Esophagus squamous epithelium (tissue), 5 donors: ENCODE data around the gene UBE3B. TPM values are rescaled to one million over a fixed set of nuclear protein-coding genes. Genes with fewer than 3 reads are reported as not detected.

Experiments used
- DNase-seq: peaks from one replicate; lab custom pipeline; 2025; lab: John Stamatoyannopoulos, UW
- H3K27ac ChIP-seq, 4 donors: fragments of 200-600 bp; sonication (generic); one replicate each; pipeline ENCODE4 v1.5.1; 2016 to 2019; ENCODE audit warnings: mild to moderate bottlenecking in 1 of 4
- H3K27me3 ChIP-seq, 4 donors: fragments of 200-600 bp; sonication (generic); 1 replicate in 3 of 4; 2 replicates in 1 of 4; pipeline versions ENCODE4 v1.5.1 to v1.6.0; 2017 to 2021; ENCODE audit warnings: antibody characterized with exemption in 1 of 4
- H3K36me3 ChIP-seq, 3 donors: fragments of 200-600 bp; sonication (generic); one replicate each; pipeline ENCODE4 v1.5.1; 2016 to 2019
- H3K4me1 ChIP-seq, 3 donors: fragments of 200-600 bp; sonication (generic); one replicate each; pipeline ENCODE4 v1.5.1; 2017 to 2019
- H3K4me3 ChIP-seq, 4 donors: fragments of 200-600 bp; sonication (generic); 1 replicate in 3 of 4; 2 replicates in 1 of 4; pipeline ENCODE4 v1.5.1; 2016 to 2019; ENCODE audit warnings: mild to moderate bottlenecking in 2 of 4, moderate library complexity in 1 of 4
- H3K9me3 ChIP-seq, 3 donors: fragments of 200-600 bp; sonication (generic); one replicate each; pipeline ENCODE4 v1.5.1; 2016 to 2019
- POLR2A ChIP-seq, 4 donors: fragments of 450-650 bp; IDR thresholded peaks; one replicate each; pipeline ENCODE4 v1.6.1; 2017; ENCODE audit warnings: antibody characterized with exemption in 4 of 4, mild to moderate bottlenecking in 4 of 4, moderate library complexity in 3 of 4
- WGBS, 2 donors: methylation state at CpG; one replicate each; pipeline ENCODE4 v1.1.5; 2018; 5-methylcytosine and 5-hydroxymethylcytosine counted together
- intact Hi-C: fragments of 100-400 bp; cut with DNase I; formaldehyde crosslinking; loops from one replicate; pipeline ENCODE4 v1.15.0; 2022
- total RNA-seq, 4 donors: library from RNA; depleted of rRNA; stranded (reverse); fragments of >200 nt; gene quantifications; one replicate each; pipeline ENCODE4 v1.1.0, GENCODE V29; 2016
- TF ChIP-seq, protein P1 (sequence below), 6 experiments: fragments of 450-650 bp in 4 of 6; fragments of 200-600 bp in 2 of 6; sonication (generic) in 2 of 6; IDR thresholded peaks; one replicate each; pipeline ENCODE4 v1.5.1; 2016 to 2019; ENCODE audit warnings: antibody characterized with exemption in 6 of 6, mild to moderate bottlenecking in 4 of 6, moderate library complexity in 4 of 6
- donor health status: DM: yes; HTN: yes; CAD: no.

UBE3B gene
- total RNA-seq, 4 donors from 2014 or later = 31.7 to 48.7 (median 37.6) TPM

DNA sequence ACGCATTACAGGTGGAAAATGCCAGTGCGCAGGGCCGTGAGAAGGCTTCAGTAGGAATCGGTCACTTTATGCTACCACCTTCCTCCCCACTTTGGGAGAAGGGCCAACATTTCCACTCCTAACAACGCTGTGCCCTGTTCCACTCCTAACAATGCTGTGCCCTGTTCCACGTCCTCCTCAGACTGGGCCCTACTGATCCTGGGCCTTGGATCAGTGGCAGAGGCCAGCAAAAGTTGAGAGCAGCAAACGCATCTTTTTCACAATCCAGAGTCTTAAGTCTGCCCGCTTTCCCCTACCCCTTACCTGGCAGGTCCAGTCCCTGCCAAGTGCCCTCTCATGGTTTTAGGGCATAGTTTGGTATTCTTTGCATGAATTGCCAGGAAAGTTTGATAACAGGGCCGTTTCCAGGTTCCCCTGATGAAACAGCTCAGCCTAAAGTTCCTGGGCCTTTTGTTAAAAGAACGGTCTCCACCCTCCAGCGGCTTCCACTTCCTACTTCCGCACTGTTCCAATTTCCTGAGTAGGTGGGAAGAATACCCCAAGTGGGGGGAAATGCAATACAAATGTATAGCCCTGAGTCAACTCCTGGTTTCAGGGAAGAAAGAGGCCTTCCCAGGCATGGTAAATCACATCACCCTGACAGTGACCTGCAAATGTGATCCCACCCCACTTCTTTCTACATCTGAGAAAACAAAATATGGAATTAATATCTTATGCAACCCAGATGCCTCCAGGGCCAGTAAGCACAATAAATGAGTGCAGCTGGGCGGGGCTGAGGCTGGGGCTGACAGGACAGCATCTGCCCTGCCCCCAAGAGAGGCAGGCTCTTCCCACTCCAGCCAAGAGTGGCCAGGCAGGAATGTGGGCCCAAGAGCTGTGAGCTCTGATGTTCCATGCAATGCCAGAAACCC is 15.3 kb upstream of the UBE3B start:
- DNase-seq = peak; percentile 20
- H3K27me3 ChIP-seq = no peaks in the 10 kb centered on the region
- no peak for TF ChIP-seq POLR2A (IDR thresholded peaks at IDR 0.05)
- TF ChIP-seq, protein P1, sequence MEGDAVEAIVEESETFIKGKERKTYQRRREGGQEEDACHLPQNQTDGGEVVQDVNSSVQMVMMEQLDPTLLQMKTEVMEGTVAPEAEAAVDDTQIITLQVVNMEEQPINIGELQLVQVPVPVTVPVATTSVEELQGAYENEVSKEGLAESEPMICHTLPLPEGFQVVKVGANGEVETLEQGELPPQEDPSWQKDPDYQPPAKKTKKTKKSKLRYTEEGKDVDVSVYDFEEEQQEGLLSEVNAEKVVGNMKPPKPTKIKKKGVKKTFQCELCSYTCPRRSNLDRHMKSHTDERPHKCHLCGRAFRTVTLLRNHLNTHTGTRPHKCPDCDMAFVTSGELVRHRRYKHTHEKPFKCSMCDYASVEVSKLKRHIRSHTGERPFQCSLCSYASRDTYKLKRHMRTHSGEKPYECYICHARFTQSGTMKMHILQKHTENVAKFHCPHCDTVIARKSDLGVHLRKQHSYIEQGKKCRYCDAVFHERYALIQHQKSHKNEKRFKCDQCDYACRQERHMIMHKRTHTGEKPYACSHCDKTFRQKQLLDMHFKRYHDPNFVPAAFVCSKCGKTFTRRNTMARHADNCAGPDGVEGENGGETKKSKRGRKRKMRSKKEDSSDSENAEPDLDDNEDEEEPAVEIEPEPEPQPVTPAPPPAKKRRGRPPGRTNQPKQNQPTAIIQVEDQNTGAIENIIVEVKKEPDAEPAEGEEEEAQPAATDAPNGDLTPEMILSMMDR (IDR thresholded peaks at IDR 0.05) = no peak
- WGBS, 2 donors = 33 to 45% methylated on average over 8 to 13 of the region's 13 CpGs
- peak overlapping the region in 1 of 4 donors; percentile 48 for H3K4me3 ChIP-seq
- peaks cover 41 to 100% (median 85%) of the 10 kb centered on the region in 3 donors for H3K4me1 ChIP-seq
- no peaks in the 10 kb centered on the region for H3K9me3 ChIP-seq
- H3K27ac ChIP-seq = peak overlapping the region; percentile 84 to 98 (median 92)
- H3K36me3 ChIP-seq = peaks cover under 1 to 58% (median 14%) of the 10 kb centered on the region in 3 donors
- intact Hi-C loops = no loop called here

DNA sequence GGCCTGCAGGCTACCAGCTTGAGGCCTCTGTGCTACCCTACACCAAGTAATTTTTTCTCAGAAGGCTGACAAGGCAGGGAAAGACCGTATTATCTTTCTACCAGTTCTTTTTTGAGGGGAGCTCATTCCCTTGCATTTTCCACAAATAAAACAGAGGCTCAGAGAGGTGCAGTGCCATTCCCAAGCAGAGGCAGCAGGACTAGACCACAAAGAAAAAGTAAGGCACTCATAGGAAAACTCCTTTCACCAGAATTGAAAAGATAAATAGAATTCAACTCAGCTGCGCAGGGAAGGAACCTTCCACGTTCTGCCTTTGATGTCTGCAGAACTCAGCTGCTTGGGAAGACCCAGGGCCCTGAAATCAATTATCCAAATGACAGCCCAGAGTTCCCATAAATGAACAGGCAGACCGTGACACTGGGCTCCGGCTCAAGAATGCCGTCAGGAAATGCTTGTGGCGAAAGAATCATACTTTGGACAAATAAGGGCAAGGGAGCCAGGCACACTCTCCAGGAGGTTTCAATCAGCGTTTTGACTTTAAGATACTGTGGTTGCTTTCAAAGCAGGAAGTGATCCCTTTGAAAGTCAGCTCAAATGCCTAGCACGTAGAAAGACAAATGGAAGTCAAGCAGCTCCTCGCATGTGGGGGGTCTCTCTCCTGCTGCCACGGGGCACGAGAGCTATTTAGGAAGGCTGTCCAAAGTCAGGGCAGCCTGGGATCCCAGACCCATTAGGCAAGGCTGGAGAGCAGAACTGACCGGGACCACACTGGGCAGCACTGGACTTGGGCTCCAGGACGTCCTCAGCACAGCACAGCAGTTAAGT is 14.4 kb upstream of the UBE3B start:
- intact Hi-C loops = no loop called here
- TF ChIP-seq, protein P1 (IDR thresholded peaks at IDR 0.05) = no peak
- peak in 1 of 4 donors; percentile 29 for TF ChIP-seq POLR2A (IDR thresholded peaks at IDR 0.05)
- H3K27me3 ChIP-seq = no peaks in the 10 kb centered on the region
- WGBS, 2 donors = 8 to 20% methylated on average over 10 to 14 of the region's 14 CpGs
- H3K9me3 ChIP-seq = no peaks in the 10 kb centered on the region
- DNase-seq = no peak
- H3K36me3 ChIP-seq = peaks cover 0 to 58% (median 18%) of the 10 kb centered on the region in 3 donors
- peak overlapping the region; percentile 84 to 98 (median 92) for H3K27ac ChIP-seq
- H3K4me3 ChIP-seq = peak overlapping the region in 2 of 4 donors; percentile 12 to 48
- H3K4me1 ChIP-seq = peaks cover 45 to 100% (median 87%) of the 10 kb centered on the region in 3 donors

DNA sequence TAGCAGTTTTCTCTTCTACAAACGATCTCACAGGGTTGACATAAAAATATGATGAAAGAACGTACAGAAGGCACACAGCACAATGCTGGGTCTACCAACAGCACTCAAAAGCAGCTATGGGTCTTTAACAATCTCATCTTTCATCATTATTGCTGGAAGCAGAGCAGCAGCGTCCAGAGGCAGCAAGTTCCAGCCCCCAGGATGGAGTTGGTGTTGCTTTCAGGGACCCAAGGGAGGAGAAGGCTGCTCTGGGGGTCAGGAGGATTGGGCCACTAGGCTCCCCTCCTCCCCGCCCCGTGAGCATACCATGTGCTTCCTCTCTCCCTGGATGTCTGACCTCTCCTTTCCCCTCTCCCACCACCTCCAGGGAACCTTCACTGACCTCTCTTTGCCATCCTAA is 13.7 kb upstream of the UBE3B start:
- Histone ChIP-seq H3K27me3 (no peaks in the 10 kb centered on the region), H3K9me3 (no peaks in the 10 kb centered on the region), H3K36me3 (peaks cover under 1 to 58% (median 21%) of the 10 kb centered on the region in 3 donors), H3K4me1 (peaks cover 46 to 99% (median 83%) of the 10 kb centered on the region in 3 donors), H3K27ac (peak overlapping the region; percentile 84 to 98 (median 92)), H3K4me3 (peak overlapping the region in 1 of 4 donors; percentile 48)
- intact Hi-C loops = no loop called here
- DNase-seq = no peak
- WGBS, 2 donors = 62% methylated on average over 5 of the region's 5 CpGs; no CpG with 5 or more reads in 1 of the 2 donors
- TF ChIP-seq, protein P1 (IDR thresholded peaks at IDR 0.05) = no peak
- TF ChIP-seq POLR2A (IDR thresholded peaks at IDR 0.05) = no peak

DNA sequence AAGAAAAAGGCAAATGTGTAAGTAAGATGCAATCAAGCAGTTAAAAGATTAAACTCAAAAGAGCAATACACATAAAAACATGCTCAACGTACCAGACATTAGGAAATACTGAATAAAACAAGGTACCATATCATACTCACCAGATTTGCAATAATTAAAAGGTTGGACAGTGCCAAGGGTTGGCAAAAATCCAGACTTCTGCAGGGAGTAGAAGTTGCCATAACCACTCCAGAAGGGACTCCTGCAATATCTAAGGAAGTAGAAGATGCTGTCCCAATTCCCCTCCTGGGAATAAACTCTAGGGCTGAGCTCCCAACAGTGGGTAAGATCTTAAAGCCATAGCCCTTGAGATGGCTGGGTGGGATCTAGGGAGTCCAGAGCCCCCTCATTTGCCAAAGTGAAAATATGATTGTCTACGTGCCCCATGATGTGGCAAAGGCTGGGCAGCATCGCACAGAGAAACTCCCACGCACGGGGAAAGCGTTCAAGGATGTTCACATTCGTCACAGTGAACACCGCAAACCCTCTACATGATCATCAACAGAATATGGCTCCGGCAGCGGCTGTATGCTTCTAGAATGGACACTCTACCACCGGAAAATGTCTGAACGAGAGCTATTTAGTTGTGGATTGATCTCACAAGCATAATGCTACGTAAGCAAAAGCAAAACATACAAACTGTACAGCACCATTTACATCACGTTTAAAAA is 12.6 kb upstream of the UBE3B start:
- TF ChIP-seq, protein P1 (IDR thresholded peaks at IDR 0.05) = no peak
- no peak for TF ChIP-seq POLR2A (IDR thresholded peaks at IDR 0.05)
- H3K4me1 ChIP-seq = peaks cover 46 to 99% (median 78%) of the 10 kb centered on the region in 3 donors
- H3K4me3 ChIP-seq = no peak overlapping the region
- H3K27ac ChIP-seq = peak overlapping the region; percentile 84 to 98 (median 92)
- intact Hi-C loops = no loop called here
- WGBS, 2 donors = 87 to 93% methylated on average over 11 to 14 of the region's 14 CpGs
- H3K36me3 ChIP-seq = peaks cover 10 to 59% (median 20%) of the 10 kb centered on the region in 3 donors
- H3K27me3 ChIP-seq = no peaks in the 10 kb centered on the region
- DNase-seq = no peak
- no peaks in the 10 kb centered on the region for H3K9me3 ChIP-seq
